Measurements from ENCODE around the gene ZCCHC24.
A peak's percentile ranks its signal among the peaks of the same experiment; 100 is the strongest.

Gene ZCCHC24

GRCh38 chr10:79406683-79407422 lies 38.6 kb downstream of the ZCCHC24 start:
- Histone ChIP-seq H3K27ac (ENCODE audit: low read depth in 2 of 2, low read length in 2 of 2) (peak overlapping the region; percentile 7 to 56), H3K4me3 (ENCODE audit: low read length in 2 of 2) (no peak overlapping the region), H3K4me1 (ENCODE audit: control insufficient read depth in 2 of 2, insufficient read depth in 2 of 2, low read length in 2 of 2) (peaks cover 40 to 44% of the 10 kb centered on the region in 2 donors), H3K27me3 (ENCODE audit: control insufficient read depth in 2 of 2, insufficient read depth in 2 of 2, low read length in 2 of 2) (no peaks in the 10 kb centered on the region), H3K9ac (ENCODE audit: low read depth in 1 of 2, low read length in 2 of 2) (no peak overlapping the region), H3K36me3 (ENCODE audit: control insufficient read depth in 2 of 2, insufficient read depth in 2 of 2, low read length in 2 of 2) (peaks cover 0 to 2% of the 10 kb centered on the region in 2 donors), H3K9me3 (ENCODE audit: control insufficient read depth in 2 of 2, low read length in 2 of 2) (no peaks in the 10 kb centered on the region)

- H3K4me1 ChIP-seq (ENCODE audit: control insufficient read depth in 2 of 2, insufficient read depth in 2 of 2, low read length in 2 of 2) = peaks cover 38 to 46% of the 10 kb centered on the region in 2 donors
- peaks cover 0 to 2% of the 10 kb centered on the region in 2 donors for H3K36me3 ChIP-seq (ENCODE audit: control insufficient read depth in 2 of 2, insufficient read depth in 2 of 2, low read length in 2 of 2)
- no peaks in the 10 kb centered on the region for H3K27me3 ChIP-seq (ENCODE audit: control insufficient read depth in 2 of 2, insufficient read depth in 2 of 2, low read length in 2 of 2)
- H3K9ac ChIP-seq (ENCODE audit: low read depth in 1 of 2, low read length in 2 of 2) = no peak overlapping the region
- no peak overlapping the region for H3K27ac ChIP-seq (ENCODE audit: low read depth in 2 of 2, low read length in 2 of 2)
- H3K9me3 ChIP-seq (ENCODE audit: control insufficient read depth in 2 of 2, low read length in 2 of 2) = no peaks in the 10 kb centered on the region
- H3K4me3 ChIP-seq (ENCODE audit: low read length in 2 of 2) = no peak overlapping the region
Measured at GRCh38 chr10:79405995-79406515, 39.4 kb downstream of the ZCCHC24 start.

DNA sequence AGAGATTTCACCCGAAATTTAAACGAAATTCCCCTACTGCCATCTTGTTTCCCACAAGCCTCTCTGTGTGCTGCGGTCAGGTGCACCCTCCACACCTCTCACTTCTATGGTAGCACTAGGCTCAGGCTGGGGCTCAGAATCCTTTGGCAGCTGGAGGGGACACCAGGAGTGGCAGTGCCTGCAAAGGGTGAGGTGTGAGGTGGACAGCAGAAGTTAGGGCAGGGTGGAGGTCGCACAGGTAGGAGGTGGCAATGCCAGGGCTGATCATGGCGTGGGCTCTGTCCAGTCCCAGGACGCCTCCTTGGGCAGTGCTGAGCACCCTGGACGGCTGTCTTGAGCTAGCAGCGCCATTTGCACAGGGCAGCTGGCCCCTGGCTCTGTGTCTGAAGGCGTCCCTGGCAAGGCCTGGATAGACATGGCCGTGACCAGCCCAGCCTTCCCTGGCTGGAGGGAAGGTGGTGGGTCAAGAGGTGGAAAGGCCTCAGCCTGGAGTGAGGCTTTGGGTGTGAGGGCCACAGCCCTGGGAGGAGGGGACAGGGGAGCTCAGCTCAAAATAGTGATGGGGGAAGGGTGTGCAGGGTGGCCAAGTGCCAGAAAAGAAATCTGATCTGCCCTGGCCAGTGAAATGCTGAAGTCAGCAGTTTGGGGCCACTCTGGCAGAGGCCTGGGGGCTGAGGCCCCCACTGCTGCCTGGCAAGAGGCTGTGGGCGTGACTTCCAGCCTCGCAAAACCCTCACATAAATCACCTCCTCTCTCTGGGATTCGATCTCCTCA lies 40.0 kb downstream of the ZCCHC24 start:
- Histone ChIP-seq H3K9ac (ENCODE audit: low read depth in 1 of 2, low read length in 2 of 2) (no peak overlapping the region), H3K27ac (ENCODE audit: low read depth in 2 of 2, low read length in 2 of 2) (no peak overlapping the region), H3K4me3 (ENCODE audit: low read length in 2 of 2) (no peak overlapping the region), H3K4me1 (ENCODE audit: control insufficient read depth in 2 of 2, insufficient read depth in 2 of 2, low read length in 2 of 2) (peaks cover 38 to 49% of the 10 kb centered on the region in 2 donors), H3K9me3 (ENCODE audit: control insufficient read depth in 2 of 2, low read length in 2 of 2) (no peaks in the 10 kb centered on the region), H3K36me3 (ENCODE audit: control insufficient read depth in 2 of 2, insufficient read depth in 2 of 2, low read length in 2 of 2) (peaks cover 0 to 2% of the 10 kb centered on the region in 2 donors), H3K27me3 (ENCODE audit: control insufficient read depth in 2 of 2, insufficient read depth in 2 of 2, low read length in 2 of 2) (no peaks in the 10 kb centered on the region)

DNA sequence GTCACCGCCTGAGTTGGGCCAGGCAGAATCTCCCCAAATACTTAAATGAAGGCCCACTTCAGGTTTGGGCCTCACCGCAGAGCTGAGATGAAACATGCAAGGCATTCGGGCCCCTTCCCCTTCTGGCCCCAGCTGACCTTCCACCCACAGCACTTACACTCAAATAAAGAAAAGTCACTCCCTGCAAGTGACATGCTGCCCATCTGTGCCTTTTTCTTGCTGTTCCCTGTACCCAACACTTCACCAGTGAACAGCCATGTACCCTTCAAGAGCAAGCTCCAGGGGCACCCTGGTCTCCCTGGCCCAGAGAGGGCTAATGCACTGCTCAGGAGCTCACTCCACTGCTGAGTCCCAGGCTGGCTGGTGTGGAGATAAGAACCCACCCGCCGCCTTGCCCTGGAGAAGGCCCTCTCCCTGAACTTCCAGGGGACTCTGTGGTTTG lies 40.7 kb downstream of the ZCCHC24 start:
- Histone ChIP-seq H3K4me1 (ENCODE audit: control insufficient read depth in 2 of 2, insufficient read depth in 2 of 2, low read length in 2 of 2) (peaks cover 38 to 49% of the 10 kb centered on the region in 2 donors), H3K4me3 (ENCODE audit: low read length in 2 of 2) (no peak overlapping the region), H3K27ac (ENCODE audit: low read depth in 2 of 2, low read length in 2 of 2) (no peak overlapping the region), H3K9ac (ENCODE audit: low read depth in 1 of 2, low read length in 2 of 2) (no peak overlapping the region), H3K36me3 (ENCODE audit: control insufficient read depth in 2 of 2, insufficient read depth in 2 of 2, low read length in 2 of 2) (peaks cover 0 to 2% of the 10 kb centered on the region in 2 donors), H3K27me3 (ENCODE audit: control insufficient read depth in 2 of 2, insufficient read depth in 2 of 2, low read length in 2 of 2) (no peaks in the 10 kb centered on the region), H3K9me3 (ENCODE audit: control insufficient read depth in 2 of 2, low read length in 2 of 2) (no peaks in the 10 kb centered on the region)

DNA sequence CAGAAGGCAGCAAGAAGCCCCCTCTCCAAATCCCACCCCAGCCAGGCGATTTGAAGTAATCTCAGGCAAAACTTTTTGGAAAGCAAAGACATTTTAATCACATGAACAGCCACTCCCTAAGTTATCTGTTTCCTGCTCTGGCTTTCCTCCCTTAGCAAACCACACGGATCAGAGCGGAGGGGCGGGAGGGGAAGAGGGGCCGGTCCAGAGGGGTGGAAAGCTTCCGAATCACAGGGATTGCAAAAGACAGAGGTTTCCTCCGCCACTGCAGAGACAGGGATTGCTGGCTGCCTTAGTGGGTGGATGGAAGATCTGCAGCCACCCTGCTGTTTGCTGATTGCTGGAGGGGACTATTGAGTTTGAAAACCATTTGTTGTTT lies 41.2 kb downstream of the ZCCHC24 start:
- Histone ChIP-seq H3K36me3 (ENCODE audit: control insufficient read depth in 2 of 2, insufficient read depth in 2 of 2, low read length in 2 of 2) (peaks cover 0 to 2% of the 10 kb centered on the region in 2 donors), H3K4me3 (ENCODE audit: low read length in 2 of 2) (no peak overlapping the region), H3K4me1 (ENCODE audit: control insufficient read depth in 2 of 2, insufficient read depth in 2 of 2, low read length in 2 of 2) (peaks cover 43 to 52% of the 10 kb centered on the region in 2 donors), H3K9ac (ENCODE audit: low read depth in 1 of 2, low read length in 2 of 2) (no peak overlapping the region), H3K27me3 (ENCODE audit: control insufficient read depth in 2 of 2, insufficient read depth in 2 of 2, low read length in 2 of 2) (no peaks in the 10 kb centered on the region), H3K27ac (ENCODE audit: low read depth in 2 of 2, low read length in 2 of 2) (peak overlapping the region; percentile 53 to 70), H3K9me3 (ENCODE audit: control insufficient read depth in 2 of 2, low read length in 2 of 2) (no peaks in the 10 kb centered on the region)

- Histone ChIP-seq H3K36me3 (ENCODE audit: control insufficient read depth in 2 of 2, insufficient read depth in 2 of 2, low read length in 2 of 2) (peaks cover 0 to 2% of the 10 kb centered on the region in 2 donors), H3K27ac (ENCODE audit: low read depth in 2 of 2, low read length in 2 of 2) (peak overlapping the region; percentile 53 to 70), H3K4me3 (ENCODE audit: low read length in 2 of 2) (no peak overlapping the region), H3K27me3 (ENCODE audit: control insufficient read depth in 2 of 2, insufficient read depth in 2 of 2, low read length in 2 of 2) (no peaks in the 10 kb centered on the region), H3K9ac (ENCODE audit: low read depth in 1 of 2, low read length in 2 of 2) (no peak overlapping the region), H3K4me1 (ENCODE audit: control insufficient read depth in 2 of 2, insufficient read depth in 2 of 2, low read length in 2 of 2) (peaks cover 47 to 55% of the 10 kb centered on the region in 2 donors), H3K9me3 (ENCODE audit: control insufficient read depth in 2 of 2, low read length in 2 of 2) (no peaks in the 10 kb centered on the region)
Measured at GRCh38 chr10:79403441-79404230, 41.8 kb downstream of the ZCCHC24 start.

DNA sequence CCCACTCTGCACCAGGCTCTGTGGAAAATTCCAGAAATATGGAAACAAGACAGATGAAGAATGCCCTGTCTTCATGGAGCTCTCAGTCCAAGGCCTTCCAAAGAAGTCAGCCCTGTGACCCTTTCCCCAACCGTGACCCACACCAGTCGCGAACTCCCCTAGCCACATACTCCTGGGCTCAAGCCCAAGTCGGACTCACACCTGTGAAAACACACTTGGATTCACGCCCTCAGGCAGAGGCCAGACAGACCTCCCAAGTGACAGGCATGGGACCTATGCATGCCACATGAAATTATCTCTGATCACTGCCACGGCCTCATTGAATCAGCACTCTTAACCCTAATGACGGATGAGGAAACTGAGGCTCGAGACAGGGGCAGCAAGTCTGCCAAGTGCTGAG lies 42.5 kb downstream of the ZCCHC24 start:
- Histone ChIP-seq H3K9me3 (ENCODE audit: control insufficient read depth in 2 of 2, low read length in 2 of 2) (no peaks in the 10 kb centered on the region), H3K36me3 (ENCODE audit: control insufficient read depth in 2 of 2, insufficient read depth in 2 of 2, low read length in 2 of 2) (no peaks in the 10 kb centered on the region), H3K4me1 (ENCODE audit: control insufficient read depth in 2 of 2, insufficient read depth in 2 of 2, low read length in 2 of 2) (peaks cover 49 to 55% of the 10 kb centered on the region in 2 donors), H3K9ac (ENCODE audit: low read depth in 1 of 2, low read length in 2 of 2) (no peak overlapping the region), H3K27me3 (ENCODE audit: control insufficient read depth in 2 of 2, insufficient read depth in 2 of 2, low read length in 2 of 2) (no peaks in the 10 kb centered on the region), H3K4me3 (ENCODE audit: low read length in 2 of 2) (no peak overlapping the region), H3K27ac (ENCODE audit: low read depth in 2 of 2, low read length in 2 of 2) (peak overlapping the region; percentile 5 to 43)

DNA sequence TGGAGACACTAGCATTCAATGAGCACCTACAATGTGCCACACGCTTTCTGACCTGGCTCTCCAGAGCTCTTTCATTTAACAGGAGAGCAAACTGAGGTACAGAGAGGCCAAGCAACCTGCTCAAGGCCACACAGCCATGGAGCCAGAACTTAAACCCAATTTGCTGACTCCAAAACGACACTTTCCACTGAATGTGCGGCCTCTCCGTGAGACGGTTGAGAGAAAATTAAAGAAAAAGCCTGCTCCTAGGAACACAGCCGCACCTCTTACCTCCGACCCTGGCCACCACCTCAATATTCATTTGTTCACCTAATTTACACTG lies 42.8 kb downstream of the ZCCHC24 start:
- Histone ChIP-seq H3K36me3 (ENCODE audit: control insufficient read depth in 2 of 2, insufficient read depth in 2 of 2, low read length in 2 of 2) (no peaks in the 10 kb centered on the region), H3K4me1 (ENCODE audit: control insufficient read depth in 2 of 2, insufficient read depth in 2 of 2, low read length in 2 of 2) (peaks cover 50 to 58% of the 10 kb centered on the region in 2 donors), H3K27me3 (ENCODE audit: control insufficient read depth in 2 of 2, insufficient read depth in 2 of 2, low read length in 2 of 2) (no peaks in the 10 kb centered on the region), H3K4me3 (ENCODE audit: low read length in 2 of 2) (no peak overlapping the region), H3K9ac (ENCODE audit: low read depth in 1 of 2, low read length in 2 of 2) (no peak overlapping the region), H3K9me3 (ENCODE audit: control insufficient read depth in 2 of 2, low read length in 2 of 2) (no peaks in the 10 kb centered on the region), H3K27ac (ENCODE audit: low read depth in 2 of 2, low read length in 2 of 2) (no peak overlapping the region)

DNA sequence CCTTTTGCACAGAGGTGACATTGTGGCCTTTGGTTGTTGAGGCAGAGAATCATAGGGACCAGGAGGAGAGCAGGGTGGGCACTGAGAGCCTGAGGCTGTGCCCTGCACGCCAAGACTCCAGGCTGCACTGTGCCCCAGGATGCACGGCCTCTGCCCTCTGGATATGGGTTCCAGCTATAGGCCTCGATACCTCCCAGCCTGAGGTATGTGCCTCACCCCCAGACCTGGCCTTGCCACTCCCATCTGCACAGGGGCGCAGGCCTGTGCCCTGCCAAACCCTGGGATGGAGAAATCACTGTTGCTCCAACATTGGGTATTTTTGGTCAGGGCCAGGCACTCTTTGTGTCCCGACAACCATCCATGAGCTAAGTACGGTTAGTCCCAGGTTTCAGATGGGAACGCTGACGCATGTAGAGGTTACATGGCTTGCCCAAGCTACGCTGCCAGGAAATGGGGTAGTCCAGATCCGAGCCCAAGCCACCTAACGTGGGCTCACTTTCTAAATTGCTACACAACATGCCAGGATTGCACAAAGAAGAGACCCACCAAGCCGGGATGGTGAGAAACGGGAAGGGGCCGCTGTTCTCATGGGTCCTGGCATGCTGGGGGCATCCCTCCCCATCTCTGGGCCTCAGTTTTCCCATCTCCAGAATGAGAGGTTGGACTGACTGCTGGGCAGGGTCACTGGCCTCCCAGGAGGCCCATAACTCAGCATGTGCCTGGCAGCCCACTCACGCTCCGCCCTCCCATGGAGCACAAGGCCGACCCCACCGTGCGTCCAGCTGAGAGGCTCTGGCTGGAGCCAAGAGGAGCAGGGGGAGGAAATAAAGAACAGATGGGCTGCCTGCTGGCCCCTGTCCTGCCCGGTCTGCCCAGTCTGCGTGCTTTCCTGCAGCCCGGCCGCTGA lies 44.2 kb downstream of the ZCCHC24 start:
- no peaks in the 10 kb centered on the region for H3K9me3 ChIP-seq (ENCODE audit: control insufficient read depth in 2 of 2, low read length in 2 of 2)
- H3K4me3 ChIP-seq (ENCODE audit: low read length in 2 of 2) = no peak overlapping the region
- H3K9ac ChIP-seq (ENCODE audit: low read depth in 1 of 2, low read length in 2 of 2) = no peak overlapping the region
- peaks cover 44 to 49% of the 10 kb centered on the region in 2 donors for H3K4me1 ChIP-seq (ENCODE audit: control insufficient read depth in 2 of 2, insufficient read depth in 2 of 2, low read length in 2 of 2)
- no peaks in the 10 kb centered on the region for H3K27me3 ChIP-seq (ENCODE audit: control insufficient read depth in 2 of 2, insufficient read depth in 2 of 2, low read length in 2 of 2)
- H3K27ac ChIP-seq (ENCODE audit: low read depth in 2 of 2, low read length in 2 of 2) = peak overlapping the region in 1 of 2 donors; percentile 19
- H3K36me3 ChIP-seq (ENCODE audit: control insufficient read depth in 2 of 2, insufficient read depth in 2 of 2, low read length in 2 of 2) = no peaks in the 10 kb centered on the region
